Inflammatory macrophage treated with lipopolysaccharide for 1 hour (primary cell): ENCODE measurements around the gene TRMT11.

ENCODE experiments used
- DNase-seq, 2 donors: peaks; one replicate each; pipeline ENCODE4 v3.0.0-alpha.2; 2020 to 2022

The TRMT11 gene

GRCh38 chr6:126077810-126078776 lies 91.8 kb downstream of the TRMT11 start:
- no peak for DNase-seq

- no peak for DNase-seq
Measured at GRCh38 chr6:126083875-126084274, 97.5 kb downstream of the TRMT11 start.

GRCh38 chr6:126086560-126086959 lies 100.2 kb downstream of the TRMT11 start:
- no peak for DNase-seq
